ENCODE results near the gene SLC35B1. TPM values are rescaled to one million over a fixed set of nuclear protein-coding genes. Genes with fewer than 3 reads are reported as not detected.

Gene SLC35B1
- total and polyA plus RNA-seq, 2 of the 4 experiments (the other 2 are of a cell fraction) = 66.4 to 86.2 TPM

- no peak overlapping the region for H2BK15ac ChIP-seq (ENCODE audit: low read depth, low read length)
- H3K79me1 ChIP-seq (ENCODE audit: low read depth in 1 of 2, low read length in 2 of 2) = no peaks in the 10 kb centered on the region
- no peak overlapping the region for H3K23ac ChIP-seq (ENCODE audit: low read depth, low read length)
- H3K4ac ChIP-seq (ENCODE audit: low read depth, low read length) = no peak overlapping the region
- H2AFZ ChIP-seq (replicated peaks; ENCODE audit: low read length, poor library complexity) = no peak overlapping the region
- H2BK20ac ChIP-seq (ENCODE audit: low read depth, low read length) = no peak overlapping the region
- H4K91ac ChIP-seq (ENCODE audit: insufficient read depth, low read depth, low read length) = no peak overlapping the region
- H3K4me2 ChIP-seq (ENCODE audit: low read depth, low read length) = no peak overlapping the region
- 89% methylated on average over 1 of the region's 2 CpGs; no CpG with 5 or more reads in 1 of the 2 experiments for WGBS, 2 experiments (ENCODE audit: extremely low coverage in 2 of 2, insufficient read length in 1 of 2)
- in situ Hi-C loops (cut with MboI; ENCODE audit: low sequenced_read_pairs) = no loop called here
- no peak overlapping the region for H3K9ac ChIP-seq (ENCODE audit: low read depth, low read length)
- no peak overlapping the region for H3K18ac ChIP-seq (ENCODE audit: low read depth, low read length)
- no peak overlapping the region for H2BK120ac ChIP-seq (ENCODE audit: low read depth, low read length)
- H3K14ac ChIP-seq (replicated peaks; ENCODE audit: low read depth, low read length) = no peak overlapping the region
- TF ChIP-seq RAD21 (IDR thresholded peaks at IDR 0.05; ENCODE audit: low read length) = no peak
- TF ChIP-seq CHD1 (IDR thresholded peaks at IDR 0.05; ENCODE audit: low read depth, low read length) = no peak
- no peak for TF ChIP-seq CTCF (conservative IDR thresholded peaks at IDR 0.05; ENCODE audit: low read depth, low read length)
- no peak for TF ChIP-seq FOS (IDR thresholded peaks at IDR 0.05; ENCODE audit: low read depth, low read length)
- TF ChIP-seq MAZ (IDR thresholded peaks at IDR 0.05; ENCODE audit: borderline replicate concordance, low read depth, low read length) = no peak
- TF ChIP-seq RCOR1 (IDR thresholded peaks at IDR 0.05; ENCODE audit: insufficient replicate concordance, low read length) = no peak
- no peak for TF ChIP-seq RFX5 (IDR thresholded peaks at IDR 0.05; ENCODE audit: low read depth, low read length)
- no peak for TF ChIP-seq POLR2A (IDR thresholded peaks at IDR 0.05; ENCODE audit: low read depth, low read length)
- no peak for TF ChIP-seq SMC3 (IDR thresholded peaks at IDR 0.05; ENCODE audit: low read depth, low read length)
- CTCF ChIA-PET = no interaction called here
- POLR2A ChIA-PET (ENCODE audit: unreplicated experiment) = no interaction called here
- no peak overlapping the region for H4K8ac ChIP-seq (ENCODE audit: low read depth in 2 of 2, low read length in 2 of 2)
- H2AK5ac ChIP-seq (ENCODE audit: low read depth, low read length) = no peak overlapping the region
- no peaks in the 10 kb centered on the region for H4K20me1 ChIP-seq (ENCODE audit: insufficient read depth, low read length)
- no peak overlapping the region for H3K56ac ChIP-seq (ENCODE audit: extremely low read depth, insufficient read depth, low read length)
- peaks cover 4% of the 10 kb centered on the region for H3K27me3 ChIP-seq (ENCODE audit: control insufficient read depth, insufficient read depth, low read length)
- peaks cover 8% of the 10 kb centered on the region; the same call in 1 of the 2 replicates for H3K9me1 ChIP-seq (ENCODE audit: insufficient read depth, low read length)
- no peaks in the 10 kb centered on the region for H3K36me3 ChIP-seq (ENCODE audit: control insufficient read depth, insufficient read depth, low read length)
- H2BK5ac ChIP-seq (ENCODE audit: low read depth, low read length, poor library complexity, severe bottlenecking) = no peak overlapping the region
- dilution Hi-C loops (cut with HindIII; ENCODE audit: low sequenced_read_pairs, unreplicated experiment) = no loop called here
- no peak overlapping the region for H3K4me3 ChIP-seq (ENCODE audit: insufficient read depth, low read depth, low read length)
- intact Hi-C loops (cut with micrococcal nuclease) = no loop called here
- H3K27ac ChIP-seq (ENCODE audit: insufficient read depth, low read length) = no peak overlapping the region
- H2AK9ac ChIP-seq (replicated peaks; ENCODE audit: low read depth, low read length, poor library complexity) = no peak overlapping the region
- no peak for DNase-seq
- no peak overlapping the region for H4K5ac ChIP-seq (ENCODE audit: low read depth, low read length)
- H3K9me3 ChIP-seq (ENCODE audit: control insufficient read depth, insufficient read depth, low read length) = no peaks in the 10 kb centered on the region
- BruUV-seq (replicated peaks) = no TSS peak
- no peak for ATAC-seq (ENCODE audit: low read depth)
- peaks cover 2% of the 10 kb centered on the region; the same call in 1 of the 2 replicates for H3K4me1 ChIP-seq (ENCODE audit: control insufficient read depth, insufficient read depth, low read length)
Measured at GRCh38 chr17:49690256-49690655, 17.5 kb downstream of the SLC35B1 start.
